GM18505 (cell line): ENCODE data around the gene ASAP3.

ENCODE experiments used
- ATAC-seq: cut with Tn5 transposase; IDR thresholded peaks from one replicate; pipeline ENCODE4 v1.9.1; 2021; ENCODE audit not compliant: unreplicated experiment
- POLR2A ChIP-seq: IDR thresholded peaks from 4 replicates; pipeline ENCODE4 v1.6.1; 2011; ENCODE audit warnings: borderline replicate concordance; ENCODE audit not compliant: insufficient read depth, insufficient read length; ENCODE audit errors: extremely low read depth

ASAP3 gene

DNA sequence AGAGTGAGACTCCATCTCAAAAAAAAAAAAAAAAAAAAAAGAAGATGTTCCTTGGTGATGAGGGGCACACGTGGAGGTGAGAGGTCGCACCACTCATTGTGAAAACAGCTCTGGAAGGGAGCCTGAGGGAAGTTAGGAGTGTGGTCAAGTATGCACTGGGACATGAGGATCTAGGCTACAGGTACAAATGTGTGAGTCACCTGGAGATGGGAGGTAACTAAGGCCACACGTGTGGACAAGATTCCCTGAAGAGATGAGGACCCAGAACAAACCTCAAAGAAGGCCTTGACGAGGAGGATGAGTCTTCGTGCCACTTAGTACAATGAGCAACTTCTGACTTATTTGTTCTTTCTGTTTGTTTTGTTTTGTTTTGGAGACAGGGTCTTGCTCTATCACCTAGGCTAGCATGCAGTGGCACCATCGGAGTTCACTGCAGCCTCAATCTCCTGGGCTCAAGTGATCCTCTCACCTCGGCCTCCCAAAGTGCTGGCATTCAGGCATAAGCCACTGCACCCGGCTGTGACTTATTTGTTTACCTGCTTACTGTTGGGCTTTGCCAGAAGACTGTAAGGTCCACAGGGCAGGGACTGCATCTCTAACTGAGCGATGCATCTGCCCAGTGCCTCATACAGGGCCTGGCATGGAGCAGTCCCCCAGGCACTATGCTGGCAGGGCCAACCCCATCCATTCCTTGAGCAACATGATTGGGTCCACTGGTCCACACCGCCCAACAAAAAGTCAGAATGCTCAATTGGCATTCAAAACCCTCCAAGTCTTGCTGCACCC is 6.4 kb downstream of the ASAP3 start:
- ATAC-seq, result no peak
- no peak for TF ChIP-seq POLR2A

GRCh38 chr1:23475641-23476040 is 8.3 kb downstream of the ASAP3 start:
- ATAC-seq, result no peak
- TF ChIP-seq POLR2A, result no peak

- TF ChIP-seq POLR2A, result no peak
- ATAC-seq, result no peak
Measured at GRCh38 chr1:23475134-23475628, 8.8 kb downstream of the ASAP3 start.

GRCh38 chr1:23473037-23473800 is 10.8 kb downstream of the ASAP3 start:
- no peak for ATAC-seq
- TF ChIP-seq POLR2A, result no peak

GRCh38 chr1:23472351-23473036 is 11.5 kb downstream of the ASAP3 start:
- TF ChIP-seq POLR2A, result no peak
- ATAC-seq, result no peak

- no peak for TF ChIP-seq POLR2A
Measured at GRCh38 chr1:23471473-23472075, 12.4 kb downstream of the ASAP3 start.

GRCh38 chr1:23470282-23471070 is 13.5 kb downstream of the ASAP3 start:
- no peak for TF ChIP-seq POLR2A
- ATAC-seq, result no peak

More at GRCh38 chr1:23471473-23472075, 12.4 kb downstream of the ASAP3 start:
- ATAC-seq, result no peak

GRCh38 chr1:23469372-23469982 is 14.5 kb downstream of the ASAP3 start:
- no peak for ATAC-seq
- TF ChIP-seq POLR2A, result no peak

DNA sequence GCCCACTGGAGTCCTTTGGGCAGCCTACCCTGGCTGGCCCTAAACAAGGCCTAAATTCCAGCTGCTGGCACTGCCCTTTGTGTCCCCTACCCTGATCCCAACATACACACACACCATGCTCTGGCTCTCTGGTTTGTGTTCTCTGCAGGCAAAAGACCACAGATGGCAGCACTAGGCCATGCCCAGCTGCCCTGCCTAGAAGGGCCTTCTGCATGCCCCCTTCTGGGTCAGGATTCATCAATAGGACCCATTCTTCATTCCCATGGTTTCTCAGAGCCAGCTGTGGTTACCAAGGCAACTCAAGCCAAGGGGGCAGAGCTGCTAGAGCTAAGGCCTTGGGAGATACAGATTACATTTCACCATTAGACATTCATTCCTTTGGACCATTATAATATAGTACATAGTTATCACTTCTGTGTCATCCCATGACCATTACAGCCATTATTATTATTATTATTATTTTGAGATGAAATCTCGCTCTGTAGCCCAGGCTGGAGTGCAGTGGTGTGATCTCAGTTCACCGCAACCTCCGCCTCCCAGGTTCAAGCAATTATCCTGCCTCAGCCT is 17.5 kb downstream of the ASAP3 start:
- no peak for TF ChIP-seq POLR2A
- no peak for ATAC-seq

DNA sequence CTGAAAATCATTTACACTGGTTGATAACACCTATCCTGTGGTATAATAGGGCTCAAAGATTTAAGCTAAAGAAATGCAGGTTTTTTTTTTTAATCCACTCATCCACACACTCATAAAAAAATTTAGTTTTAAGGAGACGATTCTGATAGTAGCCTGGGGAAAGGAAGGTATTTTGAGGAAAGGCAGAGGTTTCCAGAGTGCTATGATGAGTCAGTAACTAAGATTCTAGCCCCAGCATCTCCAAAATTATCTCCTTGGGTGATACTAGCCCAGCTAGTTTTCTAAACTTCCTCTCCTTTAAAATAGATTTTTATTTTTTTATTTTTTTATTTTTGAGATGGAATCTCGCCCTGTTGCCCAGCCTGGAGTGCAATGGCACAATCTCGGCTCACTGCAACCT is 20.7 kb downstream of the ASAP3 start:
- no peak for TF ChIP-seq POLR2A
- no peak for ATAC-seq

DNA sequence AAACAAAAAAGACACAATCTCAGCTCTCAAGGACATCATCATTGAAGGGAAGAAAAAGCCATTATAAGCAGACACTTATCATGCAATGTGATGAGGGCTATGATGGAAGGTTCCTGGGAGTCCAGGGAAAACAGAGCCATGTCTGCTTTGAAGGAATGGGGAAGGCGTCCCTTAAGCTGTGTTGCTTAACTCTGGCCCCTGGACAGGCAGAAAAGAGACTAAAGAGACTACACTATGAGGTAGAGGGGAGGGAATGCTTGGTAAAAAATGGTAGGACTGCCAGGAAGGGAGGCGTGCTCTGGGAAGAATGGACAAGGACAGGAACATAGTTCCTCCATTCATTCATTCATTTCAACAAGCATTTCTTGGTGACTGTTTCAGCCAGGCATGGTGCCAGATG is 21.2 kb downstream of the ASAP3 start:
- no peak for ATAC-seq
- TF ChIP-seq POLR2A, result no peak

DNA sequence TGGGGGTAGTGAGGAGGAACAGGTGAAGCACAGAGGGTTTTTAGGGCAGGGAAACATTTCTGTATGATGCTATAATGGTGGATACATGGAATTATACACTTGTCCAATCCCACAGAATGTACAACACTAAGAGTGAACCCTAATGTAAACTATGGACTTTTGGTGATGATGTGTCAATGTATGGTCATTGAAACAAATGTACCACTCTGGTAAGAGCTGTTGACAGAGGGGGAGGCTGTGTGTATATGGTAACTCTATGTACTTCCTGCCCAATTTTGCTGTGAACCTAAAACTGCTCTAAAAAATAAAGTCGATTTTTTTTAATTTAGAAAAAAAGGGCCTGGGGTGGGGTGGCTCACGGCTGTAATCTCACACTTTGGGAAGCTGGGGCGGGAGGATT is 22.9 kb downstream of the ASAP3 start:
- TF ChIP-seq POLR2A, result no peak
- no peak for ATAC-seq
